Common myeloid progenitor, CD34-positive (primary cell): Measurements from ENCODE around the gene THOC7.

Experiments used
- CTCF ChIA-PET: fragments of 350-600 bp; sonication (Branson Sonifier 250); formaldehyde crosslinking; loops from one replicate; lab custom pipeline; 2021; ENCODE audit warnings: antibody characterized with exemption; lab: Charles Lee
- POLR2A ChIA-PET: fragments of 350-600 bp; sonication (Branson Sonifier 250); formaldehyde crosslinking; loops from one replicate; lab custom pipeline; 2021; ENCODE audit warnings: antibody characterized with exemption; lab: Charles Lee
- DNase-seq, 3 donors: peaks; one replicate each; pipeline versions ENCODE4 v3.0.0 to v3.0.0-alpha.2; 2013
- H3K27ac ChIP-seq, 2 experiments: 1 replicate in 1 of 2; 2 replicates in 1 of 2; pipeline ENCODE4 v1.7.0; 2013; ENCODE audit warnings: inconsistent platforms in 2 of 2, low read length in 2 of 2, mild to moderate bottlenecking in 2 of 2, low read depth in 1 of 2, moderate library complexity in 1 of 2; ENCODE audit not compliant: severe bottlenecking in 2 of 2, insufficient read depth in 1 of 2, poor library complexity in 1 of 2
- H3K27me3 ChIP-seq, 5 experiments: replicated peaks in 2 of 5; 1 replicate in 3 of 5; 2 replicates in 2 of 5; pipeline versions ENCODE4 v1.6.1 to v1.7.0; 2013; ENCODE audit warnings: low read length in 4 of 5, mild to moderate bottlenecking in 2 of 5, moderate library complexity in 2 of 5, inconsistent platforms in 1 of 5; ENCODE audit not compliant: insufficient read depth in 5 of 5, control insufficient read depth in 4 of 5
- H3K36me3 ChIP-seq, 4 experiments: 1 replicate in 2 of 4; 2 replicates in 2 of 4; pipeline versions ENCODE4 v1.6.1 to v1.7.0; 2013; ENCODE audit warnings: low read length in 3 of 4, control low read depth in 1 of 4, mild to moderate bottlenecking in 1 of 4; ENCODE audit not compliant: control insufficient read depth in 4 of 4, insufficient read depth in 4 of 4
- H3K4me1 ChIP-seq, 4 experiments: 1 replicate in 3 of 4; 2 replicates in 1 of 4; pipeline versions ENCODE4 v1.6.1 to v1.7.1; 2013; ENCODE audit warnings: low read length in 3 of 4, mild to moderate bottlenecking in 3 of 4, control low read depth in 1 of 4, inconsistent platforms in 1 of 4, moderate library complexity in 1 of 4; ENCODE audit not compliant: control insufficient read depth in 4 of 4, insufficient read depth in 4 of 4; ENCODE audit errors: control extremely low read depth in 1 of 4
- H3K4me3 ChIP-seq, 7 experiments: 1 replicate in 4 of 7; 2 replicates in 3 of 7; pipeline versions ENCODE4 v1.5.1 to v1.7.0; 2013; ENCODE audit warnings: mild to moderate bottlenecking in 7 of 7, low read length in 6 of 7, moderate library complexity in 6 of 7, inconsistent platforms in 2 of 7, low read depth in 2 of 7, control low read depth in 1 of 7; ENCODE audit not compliant: insufficient read depth in 4 of 7, control insufficient read depth in 1 of 7; ENCODE audit errors: extremely low read depth in 1 of 7
- H3K9me3 ChIP-seq, 5 experiments: 1 replicate in 4 of 5; 2 replicates in 1 of 5; pipeline versions ENCODE4 v1.6.1 to v1.7.1; 2013; ENCODE audit warnings: low read length in 4 of 5, mild to moderate bottlenecking in 2 of 5, inconsistent platforms in 1 of 5, low read depth in 1 of 5, moderate library complexity in 1 of 5; ENCODE audit not compliant: control insufficient read depth in 4 of 5, insufficient read depth in 2 of 5; ENCODE audit errors: control extremely low read depth in 1 of 5
- WGBS: methylation state at CpG from one replicate; pipeline ENCODE4 v1.1.5; 2013; ENCODE audit not compliant: insufficient coverage; 5-methylcytosine and 5-hydroxymethylcytosine counted together

Gene THOC7

DNA sequence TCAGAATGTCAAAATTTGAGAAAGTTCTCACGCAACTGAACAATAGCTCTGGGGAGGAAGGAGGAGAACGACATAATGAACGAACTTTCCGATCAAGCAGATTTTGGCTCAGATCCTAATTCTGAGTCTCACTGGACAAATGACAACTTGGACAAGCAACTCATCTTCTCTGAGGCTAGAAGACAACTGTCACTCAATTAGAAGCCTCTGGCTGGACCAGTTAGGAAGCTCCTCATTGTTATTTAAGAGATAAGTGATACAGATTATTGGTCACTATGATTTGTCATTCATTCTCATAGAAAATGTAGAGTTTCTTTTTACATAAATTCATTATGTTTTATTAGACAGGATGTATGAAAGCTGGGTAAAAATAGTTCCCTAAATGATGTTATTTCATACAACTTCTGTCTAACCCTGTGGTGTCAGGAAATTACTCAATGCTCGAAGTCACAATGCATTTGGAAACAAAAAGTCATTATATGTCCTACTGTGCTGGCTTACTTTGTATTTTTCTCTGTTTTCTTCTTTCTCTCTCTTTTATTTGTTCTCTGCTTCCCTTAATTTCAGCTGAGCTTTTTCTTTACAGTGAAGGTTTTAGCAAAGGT lies 55.5 kb downstream of the THOC7 start:
- Histone ChIP-seq H3K9me3 (no peaks in the 10 kb centered on the region), H3K36me3 (no peaks in the 10 kb centered on the region), H3K4me3 (no peak overlapping the region), H3K27me3 (no peaks in the 10 kb centered on the region), H3K27ac (no peak overlapping the region), H3K4me1 (peaks cover 0 to 4% (median 0%) of the 10 kb centered on the region in 4 experiments)
- ChIA-PET POLR2A (no interaction called here), CTCF (interaction anchor here (1.2 kb wide), 1 partner anchor 9 kb away, joined by 3 read pairs; no protein-coding TSS in a partner anchor)
- DNase-seq: peak in 2 of 3 donors; percentile 42 to 44
- 85% methylated on average over 5 of the region's 5 CpGs for WGBS

DNA sequence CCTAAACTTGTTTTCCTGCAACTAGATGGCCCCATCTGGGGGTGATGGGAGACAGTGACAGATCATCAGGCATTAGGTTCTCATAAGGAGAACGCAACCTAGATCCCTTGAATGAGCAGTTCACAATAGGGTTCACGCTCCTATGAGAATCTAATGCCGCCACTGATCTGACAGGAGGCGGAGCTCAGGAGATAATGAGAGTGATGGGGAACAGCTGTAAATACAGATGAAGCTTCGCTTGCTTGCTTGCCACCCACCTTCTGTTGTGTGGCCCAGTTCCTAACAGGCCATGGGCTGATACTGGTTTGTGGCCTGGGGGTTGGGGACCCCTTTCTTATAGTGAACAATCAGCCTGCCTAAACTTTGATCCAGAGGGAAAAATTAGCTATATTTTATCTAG lies 59.7 kb downstream of the THOC7 start:
- Histone ChIP-seq H3K4me3 (no peak overlapping the region), H3K27me3 (no peaks in the 10 kb centered on the region), H3K4me1 (peaks cover 0 to 4% (median 0%) of the 10 kb centered on the region in 4 experiments), H3K9me3 (no peaks in the 10 kb centered on the region), H3K36me3 (no peaks in the 10 kb centered on the region), H3K27ac (no peak overlapping the region)
- 97% methylated on average over 5 of the region's 5 CpGs for WGBS
- DNase-seq: no peak
- CTCF ChIA-PET: interaction anchor here (1.4 kb wide), 1 partner anchor 454 kb away, joined by 3 read pairs; no protein-coding TSS in a partner anchor
- POLR2A ChIA-PET: no interaction called here

DNA sequence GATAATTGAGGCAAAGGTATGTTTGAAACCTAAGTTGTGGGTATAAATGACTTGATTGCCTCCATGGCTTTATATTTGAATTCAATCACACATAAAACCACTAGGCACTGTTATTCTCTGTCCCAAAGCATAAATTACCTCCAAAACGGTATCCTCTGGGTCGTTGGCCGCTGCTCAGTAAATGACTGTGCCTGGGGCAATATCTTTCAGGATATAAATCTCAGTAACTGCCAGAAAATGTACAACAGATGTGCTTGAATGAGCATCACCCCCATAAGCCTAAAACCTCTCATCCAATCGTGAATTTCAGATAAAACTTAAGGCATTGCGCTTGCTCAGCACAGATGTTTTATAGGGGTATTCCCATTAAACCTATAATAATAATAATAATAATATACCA lies 63.5 kb downstream of the THOC7 start:
- WGBS: 95% methylated on average over 3 of the region's 5 CpGs
- H3K36me3 ChIP-seq: no peaks in the 10 kb centered on the region

DNA sequence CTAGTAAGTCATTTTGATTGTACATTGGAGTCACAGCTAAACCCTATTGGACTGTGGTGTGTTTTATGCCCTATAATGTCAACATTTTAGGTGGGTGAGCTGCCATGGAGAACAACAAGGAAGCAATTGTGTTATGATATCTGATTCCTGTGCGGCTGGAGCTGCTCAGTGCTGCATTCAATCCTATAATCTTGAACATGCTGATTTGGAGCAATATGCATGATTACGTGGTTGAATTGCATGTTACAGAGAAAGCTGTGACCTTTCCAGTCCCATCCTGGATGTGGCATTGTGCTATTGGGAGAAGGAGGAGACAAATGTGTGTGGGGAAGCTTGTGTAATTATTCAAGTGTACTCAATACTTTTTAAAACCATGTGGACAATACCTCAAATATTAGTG lies 64.7 kb downstream of the THOC7 start:
- H3K36me3 ChIP-seq: no peaks in the 10 kb centered on the region
- no peaks in the 10 kb centered on the region for H3K4me1 ChIP-seq
- no peak overlapping the region for H3K27ac ChIP-seq
- POLR2A ChIA-PET: no interaction called here
- H3K27me3 ChIP-seq: peaks cover 0 to 2% (median 1%) of the 10 kb centered on the region in 5 experiments
- CTCF ChIA-PET: no interaction called here
- H3K9me3 ChIP-seq: no peaks in the 10 kb centered on the region
- no peak for DNase-seq
- no peak overlapping the region for H3K4me3 ChIP-seq
- 88% methylated on average over 2 of the region's 2 CpGs for WGBS

More for the DNA sequence above, 63.5 kb downstream of the THOC7 start:
- ChIA-PET CTCF (no interaction called here), POLR2A (no interaction called here)
- no peak overlapping the region for H3K4me3 ChIP-seq
- H3K27ac ChIP-seq: no peak overlapping the region
- H3K27me3 ChIP-seq: peaks cover 0 to 2% (median 0%) of the 10 kb centered on the region in 5 experiments
- no peaks in the 10 kb centered on the region for H3K4me1 ChIP-seq
- H3K9me3 ChIP-seq: no peaks in the 10 kb centered on the region
- DNase-seq: no peak

DNA sequence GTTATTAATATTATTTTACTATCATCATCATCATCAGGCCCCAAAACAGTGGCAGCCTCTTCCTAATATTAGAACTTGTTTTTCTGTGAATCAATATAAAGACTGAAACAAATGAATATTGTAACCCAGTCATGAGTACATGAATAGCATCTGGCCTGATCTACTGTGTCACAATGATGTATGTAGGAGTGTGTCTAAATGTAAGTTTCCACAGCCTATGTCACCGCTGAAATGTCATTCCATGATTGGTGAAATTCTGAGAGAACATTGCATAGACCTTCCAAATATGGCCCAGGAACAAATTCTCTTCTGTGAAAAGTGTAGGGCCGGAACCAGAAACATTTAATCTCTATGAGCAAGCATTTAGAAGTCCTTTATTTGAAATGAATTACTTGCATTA lies 65.1 kb downstream of the THOC7 start:
- peaks cover 0 to 2% (median 2%) of the 10 kb centered on the region in 5 experiments for H3K27me3 ChIP-seq
- 100% methylated on average over 1 of the region's 2 CpGs for WGBS
- CTCF ChIA-PET: no interaction called here
- H3K9me3 ChIP-seq: no peaks in the 10 kb centered on the region
- no peaks in the 10 kb centered on the region for H3K36me3 ChIP-seq
- no peak for DNase-seq
- POLR2A ChIA-PET: no interaction called here
- no peaks in the 10 kb centered on the region for H3K4me1 ChIP-seq
- H3K4me3 ChIP-seq: no peak overlapping the region
- H3K27ac ChIP-seq: no peak overlapping the region

DNA sequence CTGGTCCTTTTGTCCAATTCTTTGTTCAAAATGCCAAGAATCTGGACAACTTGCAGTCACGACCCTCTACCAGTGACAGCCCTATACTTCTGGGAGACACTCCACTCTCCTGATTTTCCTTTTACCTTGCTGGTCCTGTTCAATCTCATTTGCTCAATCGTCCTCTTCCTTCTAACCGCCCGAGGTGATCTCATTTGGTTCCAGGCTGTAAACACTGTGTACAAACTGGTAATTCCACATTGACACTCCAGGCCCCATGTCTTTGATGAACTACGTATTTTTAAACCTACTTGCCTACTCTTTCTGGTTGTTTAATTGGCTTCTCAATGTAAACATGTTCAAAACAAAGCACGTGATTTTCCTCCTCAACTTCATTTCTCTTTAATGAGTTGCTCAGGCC lies 68.2 kb downstream of the THOC7 start:
- Histone ChIP-seq H3K27ac (no peak overlapping the region), H3K4me1 (no peaks in the 10 kb centered on the region), H3K27me3 (peaks cover 0 to 2% (median 2%) of the 10 kb centered on the region in 5 experiments), H3K36me3 (no peaks in the 10 kb centered on the region), H3K9me3 (no peaks in the 10 kb centered on the region), H3K4me3 (no peak overlapping the region)
- ChIA-PET CTCF (no interaction called here), POLR2A (no interaction called here)
- DNase-seq: no peak
- WGBS: 91% methylated on average over 6 of the region's 6 CpGs

DNA sequence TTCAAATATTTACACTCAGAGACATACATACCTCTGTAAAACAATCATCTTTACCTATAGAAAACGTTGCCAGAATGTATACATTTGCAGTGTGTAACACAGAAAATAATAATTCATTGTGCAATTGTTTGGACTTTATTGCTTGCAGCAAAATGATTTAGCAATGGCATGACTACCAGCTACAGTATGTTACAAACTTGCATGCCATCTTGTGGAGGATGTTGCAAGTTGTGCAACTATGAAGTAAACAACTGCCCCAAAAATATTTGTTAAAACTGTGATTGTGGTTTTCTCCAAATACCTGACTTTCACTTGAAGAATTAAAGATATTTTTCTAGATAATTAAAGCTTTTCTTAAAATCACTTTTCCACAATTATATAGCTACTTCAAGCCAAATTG lies 71.6 kb downstream of the THOC7 start:
- DNase-seq: no peak
- Histone ChIP-seq H3K4me3 (no peak overlapping the region), H3K27ac (no peak overlapping the region), H3K36me3 (no peaks in the 10 kb centered on the region), H3K9me3 (no peaks in the 10 kb centered on the region), H3K27me3 (peaks cover 0 to 2% (median 0%) of the 10 kb centered on the region in 5 experiments), H3K4me1 (no peaks in the 10 kb centered on the region)
- ChIA-PET CTCF (no interaction called here), POLR2A (no interaction called here)
- no CpG with 5 or more reads among the region's 1 CpG for WGBS
